Measurements from ENCODE around the gene ASCC3. TPM values are rescaled to one million over a fixed set of nuclear protein-coding genes. Genes with fewer than 3 reads are reported as not detected.

Gene ASCC3
- total and polyA plus RNA-seq, 2 experiments from 2014 or later: 92.9 to 129 TPM

DNA sequence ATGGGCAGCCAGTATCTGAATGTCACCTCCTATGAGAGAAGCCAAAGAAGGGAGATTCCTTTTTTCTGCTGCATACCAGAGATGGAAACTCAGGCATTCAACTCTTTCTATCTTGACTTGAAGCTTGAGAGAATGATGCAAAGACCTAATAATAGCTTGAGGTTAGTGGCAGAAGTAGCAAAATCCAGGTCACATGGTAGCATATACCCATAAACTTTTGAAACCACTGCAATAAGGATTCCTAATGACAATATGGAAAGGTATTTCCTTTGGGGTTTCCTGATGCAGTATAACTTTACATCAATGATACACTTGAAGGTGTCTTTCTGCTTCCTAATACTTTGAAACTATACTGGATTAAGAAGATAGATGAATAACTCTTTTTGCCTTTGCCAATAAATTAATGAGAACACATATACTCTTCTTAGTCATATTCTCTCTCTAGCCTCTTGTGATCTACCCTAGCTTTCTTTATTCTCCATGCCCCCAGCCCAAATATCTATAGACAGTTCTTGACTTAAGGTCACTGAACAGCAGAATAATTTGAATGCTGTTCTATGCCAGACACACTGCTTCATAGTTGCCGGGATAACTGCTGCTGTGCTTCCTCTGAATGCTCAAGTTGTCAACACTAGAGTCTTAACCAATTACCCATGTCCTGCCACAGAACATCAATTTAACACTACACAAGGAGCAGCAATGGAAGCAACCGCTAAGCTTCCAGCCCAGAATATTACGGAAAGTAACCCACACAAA lies 260.9 kb downstream of the ASCC3 start:
- Histone ChIP-seq H3K4me3 (no peak overlapping the region), H2AFZ (no peak overlapping the region), H4K20me1 (replicated peaks; ENCODE audit: insufficient read depth) (no peaks in the 10 kb centered on the region), H3K79me2 (replicated peaks; ENCODE audit: insufficient read depth) (no peaks in the 10 kb centered on the region), H3K4me1 (ENCODE audit: insufficient read depth) (no peaks in the 10 kb centered on the region), H3F3A (replicated peaks; ENCODE audit: low read depth) (no peaks in the 10 kb centered on the region), H3K4me2 (no peak overlapping the region), H3K27me3 (ENCODE audit: insufficient read depth) (no peaks in the 10 kb centered on the region), H3K27ac (ENCODE audit: low read depth) (no peak overlapping the region), H3K36me3 (ENCODE audit: insufficient read depth) (peaks cover 8% of the 10 kb centered on the region; the same call in 1 of the 2 replicates), H3K9me2 (ENCODE audit: insufficient read depth) (no peaks in the 10 kb centered on the region)
- DNase-seq (ENCODE audit: low spot score) (no peak), ATAC-seq (no peak)
- H3K4me1 Mint-ChIP-seq: no peaks in the 10 kb centered on the region
- H3K27me3 Mint-ChIP-seq (ENCODE audit: insufficient read depth, low read depth, poor library complexity): no peaks in the 10 kb centered on the region
- H3K4me3 Mint-ChIP-seq: no peak overlapping the region
- TF ChIP-seq ZNF331 (CRISPR knock-in tag; IDR thresholded peaks at IDR 0.05; ENCODE audit: low read depth) (no peak), EZH2 (IDR thresholded peaks at IDR 0.05; ENCODE audit: low read depth, unreplicated experiment) (no peak), POLR2AphosphoS5 (IDR thresholded peaks at IDR 0.05; ENCODE audit: low read depth) (no peak), EZH2phosphoT487 (IDR thresholded peaks at IDR 0.05; ENCODE audit: unreplicated experiment) (no peak), ZNF114 (CRISPR knock-in tag; IDR thresholded peaks at IDR 0.05) (no peak), NANOG (IDR thresholded peaks at IDR 0.05; ENCODE audit: borderline replicate concordance) (no peak), JUNB (IDR thresholded peaks at IDR 0.05; ENCODE audit: unreplicated experiment) (no peak), CREB1 (CRISPR knock-in tag; IDR thresholded peaks at IDR 0.05; ENCODE audit: low read depth) (no peak), STAT1 (IDR thresholded peaks at IDR 0.05; ENCODE audit: unreplicated experiment) (no peak)
- TF ChIP-seq, protein P1, sequence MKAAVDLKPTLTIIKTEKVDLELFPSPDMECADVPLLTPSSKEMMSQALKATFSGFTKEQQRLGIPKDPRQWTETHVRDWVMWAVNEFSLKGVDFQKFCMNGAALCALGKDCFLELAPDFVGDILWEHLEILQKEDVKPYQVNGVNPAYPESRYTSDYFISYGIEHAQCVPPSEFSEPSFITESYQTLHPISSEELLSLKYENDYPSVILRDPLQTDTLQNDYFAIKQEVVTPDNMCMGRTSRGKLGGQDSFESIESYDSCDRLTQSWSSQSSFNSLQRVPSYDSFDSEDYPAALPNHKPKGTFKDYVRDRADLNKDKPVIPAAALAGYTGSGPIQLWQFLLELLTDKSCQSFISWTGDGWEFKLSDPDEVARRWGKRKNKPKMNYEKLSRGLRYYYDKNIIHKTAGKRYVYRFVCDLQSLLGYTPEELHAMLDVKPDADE (IDR thresholded peaks at IDR 0.05): no peak
- TF ChIP-seq, protein P2, sequence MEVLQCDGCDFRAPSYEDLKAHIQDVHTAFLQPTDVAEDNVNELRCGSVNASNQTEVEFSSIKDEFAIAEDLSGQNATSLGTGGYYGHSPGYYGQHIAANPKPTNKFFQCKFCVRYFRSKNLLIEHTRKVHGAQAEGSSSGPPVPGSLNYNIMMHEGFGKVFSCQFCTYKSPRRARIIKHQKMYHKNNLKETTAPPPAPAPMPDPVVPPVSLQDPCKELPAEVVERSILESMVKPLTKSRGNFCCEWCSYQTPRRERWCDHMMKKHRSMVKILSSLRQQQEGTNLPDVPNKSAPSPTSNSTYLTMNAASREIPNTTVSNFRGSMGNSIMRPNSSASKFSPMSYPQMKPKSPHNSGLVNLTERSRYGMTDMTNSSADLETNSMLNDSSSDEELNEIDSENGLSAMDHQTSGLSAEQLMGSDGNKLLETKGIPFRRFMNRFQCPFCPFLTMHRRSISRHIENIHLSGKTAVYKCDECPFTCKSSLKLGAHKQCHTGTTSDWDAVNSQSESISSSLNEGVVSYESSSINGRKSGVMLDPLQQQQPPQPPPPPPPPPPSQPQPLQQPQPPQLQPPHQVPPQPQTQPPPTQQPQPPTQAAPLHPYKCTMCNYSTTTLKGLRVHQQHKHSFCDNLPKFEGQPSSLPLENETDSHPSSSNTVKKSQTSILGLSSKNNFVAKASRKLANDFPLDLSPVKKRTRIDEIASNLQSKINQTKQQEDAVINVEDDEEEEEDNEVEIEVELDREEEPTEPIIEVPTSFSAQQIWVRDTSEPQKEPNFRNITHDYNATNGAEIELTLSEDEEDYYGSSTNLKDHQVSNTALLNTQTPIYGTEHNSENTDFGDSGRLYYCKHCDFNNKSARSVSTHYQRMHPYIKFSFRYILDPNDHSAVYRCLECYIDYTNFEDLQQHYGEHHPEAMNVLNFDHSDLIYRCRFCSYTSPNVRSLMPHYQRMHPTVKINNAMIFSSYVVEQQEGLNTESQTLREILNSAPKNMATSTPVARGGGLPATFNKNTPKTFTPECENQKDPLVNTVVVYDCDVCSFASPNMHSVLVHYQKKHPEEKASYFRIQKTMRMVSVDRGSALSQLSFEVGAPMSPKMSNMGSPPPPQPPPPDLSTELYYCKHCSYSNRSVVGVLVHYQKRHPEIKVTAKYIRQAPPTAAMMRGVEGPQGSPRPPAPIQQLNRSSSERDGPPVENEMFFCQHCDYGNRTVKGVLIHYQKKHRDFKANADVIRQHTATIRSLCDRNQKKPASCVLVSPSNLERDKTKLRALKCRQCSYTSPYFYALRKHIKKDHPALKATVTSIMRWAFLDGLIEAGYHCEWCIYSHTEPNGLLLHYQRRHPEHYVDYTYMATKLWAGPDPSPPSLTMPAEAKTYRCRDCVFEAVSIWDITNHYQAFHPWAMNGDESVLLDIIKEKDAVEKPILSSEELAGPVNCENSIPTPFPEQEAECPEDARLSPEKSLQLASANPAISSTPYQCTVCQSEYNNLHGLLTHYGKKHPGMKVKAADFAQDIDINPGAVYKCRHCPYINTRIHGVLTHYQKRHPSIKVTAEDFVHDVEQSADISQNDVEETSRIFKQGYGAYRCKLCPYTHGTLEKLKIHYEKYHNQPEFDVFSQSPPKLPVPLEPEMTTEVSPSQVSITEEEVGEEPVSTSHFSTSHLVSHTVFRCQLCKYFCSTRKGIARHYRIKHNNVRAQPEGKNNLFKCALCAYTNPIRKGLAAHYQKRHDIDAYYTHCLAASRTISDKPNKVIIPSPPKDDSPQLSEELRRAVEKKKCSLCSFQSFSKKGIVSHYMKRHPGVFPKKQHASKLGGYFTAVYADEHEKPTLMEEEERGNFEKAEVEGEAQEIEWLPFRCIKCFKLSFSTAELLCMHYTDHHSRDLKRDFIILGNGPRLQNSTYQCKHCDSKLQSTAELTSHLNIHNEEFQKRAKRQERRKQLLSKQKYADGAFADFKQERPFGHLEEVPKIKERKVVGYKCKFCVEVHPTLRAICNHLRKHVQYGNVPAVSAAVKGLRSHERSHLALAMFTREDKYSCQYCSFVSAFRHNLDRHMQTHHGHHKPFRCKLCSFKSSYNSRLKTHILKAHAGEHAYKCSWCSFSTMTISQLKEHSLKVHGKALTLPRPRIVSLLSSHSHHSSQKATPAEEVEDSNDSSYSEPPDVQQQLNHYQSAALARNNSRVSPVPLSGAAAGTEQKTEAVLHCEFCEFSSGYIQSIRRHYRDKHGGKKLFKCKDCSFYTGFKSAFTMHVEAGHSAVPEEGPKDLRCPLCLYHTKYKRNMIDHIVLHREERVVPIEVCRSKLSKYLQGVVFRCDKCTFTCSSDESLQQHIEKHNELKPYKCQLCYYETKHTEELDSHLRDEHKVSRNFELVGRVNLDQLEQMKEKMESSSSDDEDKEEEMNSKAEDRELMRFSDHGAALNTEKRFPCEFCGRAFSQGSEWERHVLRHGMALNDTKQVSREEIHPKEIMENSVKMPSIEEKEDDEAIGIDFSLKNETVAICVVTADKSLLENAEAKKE (CRISPR knock-in tag; IDR thresholded peaks at IDR 0.05): no peak
- TF ChIP-seq, protein P3, sequence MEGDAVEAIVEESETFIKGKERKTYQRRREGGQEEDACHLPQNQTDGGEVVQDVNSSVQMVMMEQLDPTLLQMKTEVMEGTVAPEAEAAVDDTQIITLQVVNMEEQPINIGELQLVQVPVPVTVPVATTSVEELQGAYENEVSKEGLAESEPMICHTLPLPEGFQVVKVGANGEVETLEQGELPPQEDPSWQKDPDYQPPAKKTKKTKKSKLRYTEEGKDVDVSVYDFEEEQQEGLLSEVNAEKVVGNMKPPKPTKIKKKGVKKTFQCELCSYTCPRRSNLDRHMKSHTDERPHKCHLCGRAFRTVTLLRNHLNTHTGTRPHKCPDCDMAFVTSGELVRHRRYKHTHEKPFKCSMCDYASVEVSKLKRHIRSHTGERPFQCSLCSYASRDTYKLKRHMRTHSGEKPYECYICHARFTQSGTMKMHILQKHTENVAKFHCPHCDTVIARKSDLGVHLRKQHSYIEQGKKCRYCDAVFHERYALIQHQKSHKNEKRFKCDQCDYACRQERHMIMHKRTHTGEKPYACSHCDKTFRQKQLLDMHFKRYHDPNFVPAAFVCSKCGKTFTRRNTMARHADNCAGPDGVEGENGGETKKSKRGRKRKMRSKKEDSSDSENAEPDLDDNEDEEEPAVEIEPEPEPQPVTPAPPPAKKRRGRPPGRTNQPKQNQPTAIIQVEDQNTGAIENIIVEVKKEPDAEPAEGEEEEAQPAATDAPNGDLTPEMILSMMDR (conservative IDR thresholded peaks at IDR 0.05; ENCODE audit: low read depth in 2 of 2): no peak
- TF ChIP-seq, protein P4, sequence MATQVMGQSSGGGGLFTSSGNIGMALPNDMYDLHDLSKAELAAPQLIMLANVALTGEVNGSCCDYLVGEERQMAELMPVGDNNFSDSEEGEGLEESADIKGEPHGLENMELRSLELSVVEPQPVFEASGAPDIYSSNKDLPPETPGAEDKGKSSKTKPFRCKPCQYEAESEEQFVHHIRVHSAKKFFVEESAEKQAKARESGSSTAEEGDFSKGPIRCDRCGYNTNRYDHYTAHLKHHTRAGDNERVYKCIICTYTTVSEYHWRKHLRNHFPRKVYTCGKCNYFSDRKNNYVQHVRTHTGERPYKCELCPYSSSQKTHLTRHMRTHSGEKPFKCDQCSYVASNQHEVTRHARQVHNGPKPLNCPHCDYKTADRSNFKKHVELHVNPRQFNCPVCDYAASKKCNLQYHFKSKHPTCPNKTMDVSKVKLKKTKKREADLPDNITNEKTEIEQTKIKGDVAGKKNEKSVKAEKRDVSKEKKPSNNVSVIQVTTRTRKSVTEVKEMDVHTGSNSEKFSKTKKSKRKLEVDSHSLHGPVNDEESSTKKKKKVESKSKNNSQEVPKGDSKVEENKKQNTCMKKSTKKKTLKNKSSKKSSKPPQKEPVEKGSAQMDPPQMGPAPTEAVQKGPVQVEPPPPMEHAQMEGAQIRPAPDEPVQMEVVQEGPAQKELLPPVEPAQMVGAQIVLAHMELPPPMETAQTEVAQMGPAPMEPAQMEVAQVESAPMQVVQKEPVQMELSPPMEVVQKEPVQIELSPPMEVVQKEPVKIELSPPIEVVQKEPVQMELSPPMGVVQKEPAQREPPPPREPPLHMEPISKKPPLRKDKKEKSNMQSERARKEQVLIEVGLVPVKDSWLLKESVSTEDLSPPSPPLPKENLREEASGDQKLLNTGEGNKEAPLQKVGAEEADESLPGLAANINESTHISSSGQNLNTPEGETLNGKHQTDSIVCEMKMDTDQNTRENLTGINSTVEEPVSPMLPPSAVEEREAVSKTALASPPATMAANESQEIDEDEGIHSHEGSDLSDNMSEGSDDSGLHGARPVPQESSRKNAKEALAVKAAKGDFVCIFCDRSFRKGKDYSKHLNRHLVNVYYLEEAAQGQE (IDR thresholded peaks at IDR 0.05; ENCODE audit: unreplicated experiment): no peak
- no peak overlapping the region for H3K27ac Mint-ChIP-seq
- peaks cover 12% of the 10 kb centered on the region for H3K36me3 Mint-ChIP-seq (ENCODE audit: low read depth)
- H3K9me3 Mint-ChIP-seq: peaks cover 7% of the 10 kb centered on the region; the same call in 1 of the 3 replicates

Measured in GM23338 (cell line).